Spinal cord (tissue), 10 donors: ENCODE results near the gene ZNF335. TPM values are rescaled to one million over a fixed set of nuclear protein-coding genes. Genes with fewer than 3 reads are reported as not detected.

Source experiments
- DNase-seq, 6 donors: peaks; one replicate each; pipeline versions ENCODE4 v3.0.0 to v3.0.0-alpha.2; 2013 to 2015; ENCODE audit warnings: low spot score in 6 of 6, low read depth in 4 of 6
- H3K27ac ChIP-seq: one replicate; pipeline ENCODE4 v1.5.1; 2013; ENCODE audit warnings: low read depth, low read length, control low read depth
- H3K27me3 ChIP-seq: one replicate; pipeline ENCODE4 v1.6.1; 2013; ENCODE audit warnings: low read length; ENCODE audit not compliant: control insufficient read depth, insufficient read depth
- H3K36me3 ChIP-seq: one replicate; pipeline ENCODE4 v1.6.1; 2013; ENCODE audit warnings: low read length; ENCODE audit not compliant: control insufficient read depth, insufficient read depth
- H3K4me1 ChIP-seq: one replicate; pipeline ENCODE4 v1.6.1; 2013; ENCODE audit warnings: low read length; ENCODE audit not compliant: control insufficient read depth, insufficient read depth
- H3K4me3 ChIP-seq: one replicate; pipeline ENCODE4 v1.5.1; 2013; ENCODE audit warnings: low read depth, low read length, control low read depth
- H3K9me3 ChIP-seq: one replicate; pipeline ENCODE4 v1.6.1; 2013; ENCODE audit warnings: low read length; ENCODE audit not compliant: control insufficient read depth, insufficient read depth
- WGBS: methylation state at CpG from one replicate; pipeline ENCODE4 v1.1.5; 2013; ENCODE audit warnings: missing lambda C conversion rate; ENCODE audit not compliant: insufficient coverage; 5-methylcytosine and 5-hydroxymethylcytosine counted together
- polyA plus RNA-seq, 2 donors: library from polyadenylated mRNA; unstranded; fragments of 120-200 nt; gene quantifications; one replicate each; pipeline ENCODE4 v1.2.1, GENCODE V29; 2013; ENCODE audit not compliant: insufficient read length in 2 of 2
- total RNA-seq, 2 donors: library from RNA; depleted of rRNA in 1 of 2; stranded (reverse); fragments of 120-200 nt in 1 of 2; fragments of >200 nt in 1 of 2; gene quantifications; one replicate each; pipeline versions ENCODE4 v1.2.3 to v1.2.4, GENCODE V29; 2013 to 2014
- donor health status: healthy.

ZNF335 gene
- total and polyA plus RNA-seq, 4 donors: 9.9 to 21.6 (median 15.6) TPM

DNA sequence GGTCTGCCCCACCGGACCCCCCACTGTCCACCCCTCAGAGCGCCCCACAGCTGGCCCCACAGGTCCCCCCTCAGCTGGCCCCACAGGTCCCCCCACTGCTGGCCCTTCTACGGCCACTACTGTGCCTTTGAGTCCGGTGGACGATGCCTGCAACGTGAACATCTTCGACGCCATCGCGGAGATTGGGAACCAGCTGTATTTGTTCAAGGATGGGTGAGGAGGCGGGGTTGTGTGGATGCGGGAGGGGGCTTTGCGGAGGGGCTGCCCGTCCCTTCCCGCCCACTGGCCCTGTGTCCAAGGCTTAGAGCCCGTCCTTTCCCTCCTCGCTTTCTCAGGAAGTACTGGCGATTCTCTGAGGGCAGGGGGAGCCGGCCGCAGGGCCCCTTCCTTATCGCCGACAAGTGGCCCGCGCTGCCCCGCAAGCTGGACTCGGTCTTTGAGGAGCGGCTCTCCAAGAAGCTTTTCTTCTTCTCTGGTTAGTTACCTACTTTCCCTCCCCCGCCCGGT is 41.4 kb upstream of the ZNF335 start:
- 4% methylated on average over 26 of the region's 29 CpGs for WGBS
- DNase-seq: no peak
- Histone ChIP-seq H3K27me3 (peaks cover 68% of the 10 kb centered on the region), H3K4me3 (no peak overlapping the region), H3K4me1 (peaks cover 16% of the 10 kb centered on the region), H3K9me3 (no peaks in the 10 kb centered on the region), H3K27ac (no peak overlapping the region), H3K36me3 (no peaks in the 10 kb centered on the region)

DNA sequence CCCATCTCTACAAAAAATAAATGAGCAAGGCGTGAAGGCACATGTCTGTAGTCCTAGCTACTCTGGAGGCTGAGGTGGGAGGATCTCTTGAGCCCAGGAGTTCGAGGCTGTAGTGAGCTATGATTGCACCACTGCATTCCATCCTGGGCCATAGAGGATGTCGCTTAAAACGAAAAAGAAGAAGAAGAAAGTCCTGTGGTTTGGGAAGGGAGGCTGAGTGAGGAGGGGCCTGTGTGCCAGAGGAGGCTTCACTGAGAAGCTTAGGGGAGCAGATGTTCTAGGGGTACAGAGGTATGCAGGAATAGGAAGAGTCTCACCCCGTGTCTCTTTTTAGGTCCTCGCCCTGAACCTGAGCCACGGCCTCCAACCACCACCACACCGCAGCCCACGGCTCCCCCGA is 40.9 kb upstream of the ZNF335 start:
- H3K36me3 ChIP-seq: no peaks in the 10 kb centered on the region
- H3K9me3 ChIP-seq: no peaks in the 10 kb centered on the region
- peaks cover 73% of the 10 kb centered on the region for H3K27me3 ChIP-seq
- H3K4me1 ChIP-seq: peaks cover 16% of the 10 kb centered on the region
- WGBS: 69% methylated on average over 10 of the region's 10 CpGs
- no peak overlapping the region for H3K4me3 ChIP-seq
- H3K27ac ChIP-seq: no peak overlapping the region
- DNase-seq: no peak

- DNase-seq: peak in 1 of 6 donors; percentile 32
- H3K9me3 ChIP-seq: no peaks in the 10 kb centered on the region
- no peak overlapping the region for H3K4me3 ChIP-seq
- no peaks in the 10 kb centered on the region for H3K36me3 ChIP-seq
- peaks cover 16% of the 10 kb centered on the region for H3K4me1 ChIP-seq
- 7% methylated on average over 48 of the region's 57 CpGs for WGBS
- H3K27ac ChIP-seq: no peak overlapping the region
- H3K27me3 ChIP-seq: peaks cover 79% of the 10 kb centered on the region
Observed at GRCh38 chr20:46011631-46012482, 39.9 kb upstream of the ZNF335 start.

- Histone ChIP-seq H3K4me3 (no peak overlapping the region), H3K9me3 (no peaks in the 10 kb centered on the region), H3K36me3 (no peaks in the 10 kb centered on the region), H3K27me3 (peaks cover 85% of the 10 kb centered on the region), H3K27ac (no peak overlapping the region), H3K4me1 (peaks cover 16% of the 10 kb centered on the region)
- peak in 1 of 6 donors; percentile 47 for DNase-seq
- WGBS: 8% methylated on average over 67 of the region's 74 CpGs
Observed at GRCh38 chr20:46010491-46011391, 38.7 kb upstream of the ZNF335 start.

DNA sequence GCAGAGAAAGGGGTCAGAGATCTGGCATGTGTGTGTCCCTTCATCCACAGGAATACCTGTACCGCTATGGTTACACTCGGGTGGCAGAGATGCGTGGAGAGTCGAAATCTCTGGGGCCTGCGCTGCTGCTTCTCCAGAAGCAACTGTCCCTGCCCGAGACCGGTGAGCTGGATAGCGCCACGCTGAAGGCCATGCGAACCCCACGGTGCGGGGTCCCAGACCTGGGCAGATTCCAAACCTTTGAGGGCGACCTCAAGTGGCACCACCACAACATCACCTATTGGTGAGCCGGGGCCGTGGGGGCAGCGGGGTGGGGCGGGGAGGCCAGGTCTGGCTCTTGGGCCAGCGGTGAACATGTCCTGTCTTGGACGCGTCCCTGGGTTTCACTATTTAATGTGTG is 37.8 kb upstream of the ZNF335 start:
- Histone ChIP-seq H3K27ac (no peak overlapping the region), H3K36me3 (no peaks in the 10 kb centered on the region), H3K9me3 (no peaks in the 10 kb centered on the region), H3K27me3 (peaks cover 86% of the 10 kb centered on the region), H3K4me3 (no peak overlapping the region), H3K4me1 (peaks cover 16% of the 10 kb centered on the region)
- WGBS: 31% methylated on average over 14 of the region's 20 CpGs
- DNase-seq: no peak

DNA sequence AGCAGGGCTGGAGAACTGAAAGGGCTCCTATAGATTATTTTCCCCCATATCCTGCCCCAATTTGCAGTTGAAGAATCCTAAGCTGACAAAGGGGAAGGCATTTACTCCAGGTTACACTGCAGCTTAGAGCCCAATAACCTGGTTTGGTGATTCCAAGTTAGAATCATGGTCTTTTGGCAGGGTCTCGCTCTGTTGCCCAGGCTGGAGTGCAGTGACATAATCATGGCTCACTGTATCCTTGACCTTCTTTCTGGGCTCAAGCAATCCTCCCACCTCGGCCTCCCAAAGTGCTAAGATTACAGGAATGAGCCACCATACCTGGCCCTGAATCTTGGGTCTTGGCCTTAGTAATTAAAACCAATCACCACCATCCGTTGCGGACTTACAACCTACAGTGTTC is 35.7 kb upstream of the ZNF335 start:
- H3K4me1 ChIP-seq: peaks cover 7% of the 10 kb centered on the region
- no peaks in the 10 kb centered on the region for H3K9me3 ChIP-seq
- DNase-seq: no peak
- no peak overlapping the region for H3K4me3 ChIP-seq
- 88% methylated on average over 2 of the region's 4 CpGs for WGBS
- H3K36me3 ChIP-seq: no peaks in the 10 kb centered on the region
- no peak overlapping the region for H3K27ac ChIP-seq
- H3K27me3 ChIP-seq: peaks cover 65% of the 10 kb centered on the region

DNA sequence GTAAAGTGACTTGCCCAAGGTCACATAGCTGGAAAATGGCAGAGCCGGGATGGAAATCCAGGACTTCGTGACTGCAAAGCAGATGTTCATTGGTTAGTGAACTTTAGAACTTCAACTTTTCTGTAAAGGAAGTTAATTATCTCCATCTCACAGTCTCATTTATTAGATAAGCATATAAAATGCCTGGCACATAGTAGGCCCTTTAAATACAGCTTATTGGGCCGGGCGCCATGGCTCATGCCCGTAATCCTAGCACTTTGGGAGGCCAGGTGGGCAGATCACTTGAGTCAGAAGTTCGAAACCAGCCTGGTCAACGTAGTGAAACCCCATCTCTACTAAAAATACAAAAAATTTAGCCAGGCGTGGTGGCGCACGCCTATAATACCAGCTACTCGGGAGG is 35.0 kb upstream of the ZNF335 start:
- WGBS: 100% methylated on average over 1 of the region's 11 CpGs
- H3K4me1 ChIP-seq: peaks cover 7% of the 10 kb centered on the region
- no peaks in the 10 kb centered on the region for H3K9me3 ChIP-seq
- H3K27ac ChIP-seq: no peak overlapping the region
- no peaks in the 10 kb centered on the region for H3K36me3 ChIP-seq
- peaks cover 58% of the 10 kb centered on the region for H3K27me3 ChIP-seq
- DNase-seq: no peak
- no peak overlapping the region for H3K4me3 ChIP-seq

DNA sequence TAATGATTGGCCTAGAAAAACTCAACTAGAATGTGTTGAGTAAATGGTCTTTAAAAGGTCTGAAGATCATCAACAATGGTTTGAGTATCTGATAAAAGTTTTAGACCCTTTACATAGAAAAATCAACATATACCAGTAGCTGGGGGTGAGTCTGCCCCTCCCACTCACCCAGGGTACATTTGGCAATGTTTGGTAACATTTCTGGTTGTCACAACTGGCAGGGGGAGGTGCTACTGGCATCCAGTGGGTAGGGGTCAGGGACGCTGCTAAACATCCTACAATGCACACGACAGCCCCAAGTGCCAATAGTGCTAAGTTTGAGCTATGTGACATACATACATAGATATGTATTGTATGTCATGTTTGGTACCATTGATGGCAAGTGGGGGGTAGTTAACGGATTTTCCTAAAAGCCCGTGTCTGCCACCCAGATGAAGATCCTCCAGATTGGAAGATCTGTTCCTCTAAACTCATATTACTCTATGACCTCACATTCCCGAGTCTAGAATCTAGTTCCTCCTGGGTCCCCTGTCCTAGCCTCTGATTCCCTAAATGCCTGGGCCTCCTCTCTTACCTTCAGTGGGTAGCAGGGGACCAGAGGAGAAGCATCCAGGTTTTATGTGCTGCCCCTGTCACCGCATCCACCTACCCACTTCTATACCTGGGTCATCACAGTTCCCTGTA is 34.2 kb upstream of the ZNF335 start:
- Histone ChIP-seq H3K36me3 (no peaks in the 10 kb centered on the region), H3K4me1 (peaks cover 11% of the 10 kb centered on the region), H3K27me3 (peaks cover 50% of the 10 kb centered on the region), H3K27ac (no peak overlapping the region), H3K9me3 (no peaks in the 10 kb centered on the region), H3K4me3 (no peak overlapping the region)
- no peak for DNase-seq
- WGBS: 83% methylated on average over 1 of the region's 6 CpGs

- Histone ChIP-seq H3K4me3 (no peak overlapping the region), H3K27ac (no peak overlapping the region), H3K36me3 (no peaks in the 10 kb centered on the region), H3K27me3 (peaks cover 40% of the 10 kb centered on the region), H3K4me1 (peaks cover 11% of the 10 kb centered on the region), H3K9me3 (no peaks in the 10 kb centered on the region)
- 57% methylated on average over 1 of the region's 3 CpGs for WGBS
- DNase-seq: no peak
Observed at GRCh38 chr20:46004889-46005473, 33.0 kb upstream of the ZNF335 start.
